RKO (cell line): Measurements from ENCODE around the gene ACACA.

Experiments used
- DNase-seq: peaks from one replicate; pipeline ENCODE4 v3.0.0-alpha.2; 2016; ENCODE audit warnings: low spot score

The ACACA gene

DNA sequence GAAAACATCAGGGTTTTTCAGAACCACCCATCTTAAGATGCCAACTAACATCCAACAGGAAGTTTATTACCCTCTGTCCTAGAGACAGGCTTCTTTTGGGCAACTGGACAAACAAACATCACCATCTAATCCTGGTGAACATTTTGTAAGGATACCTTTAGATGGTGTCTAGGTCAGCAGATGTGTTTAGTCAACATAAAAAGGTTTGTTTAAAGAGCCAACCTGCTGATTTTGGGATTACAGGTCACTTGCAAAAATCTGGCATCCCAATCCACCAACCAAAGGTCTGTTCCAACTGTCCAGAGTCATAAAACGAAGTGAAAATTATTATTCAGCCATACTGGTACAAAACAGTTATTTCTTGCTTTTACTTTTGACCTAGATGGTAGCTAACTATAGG, 176.0 kb downstream of the ACACA start:
- no peak for DNase-seq

DNA sequence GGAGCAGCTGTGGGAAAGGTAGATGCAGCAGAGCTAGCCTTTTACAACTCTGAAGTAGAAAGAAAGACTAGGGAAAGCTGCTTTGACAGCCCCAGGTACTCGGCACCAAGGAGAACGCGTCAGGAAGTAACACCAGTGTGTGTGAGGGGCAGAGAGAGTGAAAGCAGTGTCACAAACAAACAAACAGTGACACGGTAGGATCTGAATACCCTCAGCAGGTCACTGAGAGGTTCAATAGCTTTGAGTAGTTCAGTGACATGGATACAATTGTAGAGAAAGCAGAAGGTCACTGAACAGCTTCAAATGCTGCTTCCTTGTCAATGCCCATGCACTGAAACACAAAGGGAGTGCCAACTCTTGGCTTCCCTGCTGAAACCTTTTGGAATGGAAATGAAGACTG, 181.2 kb downstream of the ACACA start:
- no peak for DNase-seq

DNA sequence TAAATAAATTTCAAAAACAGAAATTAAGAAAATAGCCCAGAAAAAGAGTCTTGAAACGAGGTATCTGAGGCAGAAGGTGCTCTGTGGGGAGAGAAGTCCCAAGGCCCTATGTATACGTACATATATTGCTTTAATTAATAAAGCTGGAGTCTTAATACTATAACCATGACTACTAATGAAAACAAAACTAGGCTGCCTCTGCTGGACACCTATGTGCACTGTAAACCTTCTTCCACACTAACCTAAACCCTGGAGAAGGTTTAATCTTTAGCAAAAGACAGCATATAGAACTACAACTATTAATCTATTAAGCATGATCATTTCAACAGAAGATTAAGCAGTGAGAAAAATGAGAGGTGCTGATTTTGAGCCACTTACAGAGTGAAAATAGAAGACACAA, 184.8 kb downstream of the ACACA start:
- no peak for DNase-seq

DNA sequence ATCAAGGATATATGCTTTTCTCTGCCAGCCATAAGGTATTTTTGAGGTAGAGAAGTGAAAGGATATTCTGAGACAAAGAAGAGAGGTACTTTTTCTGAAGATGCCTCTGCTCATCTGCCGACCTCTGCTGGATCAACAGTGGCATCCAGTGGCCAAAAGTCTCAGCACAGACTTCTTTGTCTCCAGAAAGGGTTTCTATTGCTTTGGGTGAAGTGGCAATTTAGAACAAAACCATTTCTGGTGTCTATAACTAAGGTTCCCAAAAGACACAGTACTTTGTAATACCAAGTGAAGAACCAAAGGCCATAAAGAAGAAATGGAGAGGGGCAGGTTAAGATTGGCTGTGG, 186.1 kb downstream of the ACACA start:
- peak; percentile 24 for DNase-seq

GRCh38 chr17:37219876-37220606, 186.6 kb downstream of the ACACA start:
- DNase-seq, result no peak

DNA sequence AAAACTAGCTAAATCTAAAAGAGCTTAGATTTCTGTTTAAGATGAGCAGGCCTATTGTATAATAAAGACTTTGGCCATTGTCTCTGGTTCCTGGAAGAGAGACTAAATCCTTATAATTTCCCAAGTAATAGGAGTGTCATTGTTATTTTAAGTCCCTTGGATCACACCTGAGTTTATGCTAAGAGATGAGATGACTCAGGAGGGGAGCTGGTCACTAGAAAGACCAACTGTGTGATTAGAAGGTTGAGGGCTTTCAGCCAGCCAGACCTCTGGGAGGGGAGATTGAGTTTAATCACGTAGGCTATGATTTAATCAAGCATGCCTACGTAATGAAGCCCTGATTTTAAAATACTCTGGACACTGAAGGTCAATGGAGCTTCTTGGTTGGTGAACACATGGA, 187.8 kb downstream of the ACACA start:
- no peak for DNase-seq

GRCh38 chr17:37214416-37214815, 192.2 kb downstream of the ACACA start:
- DNase-seq, result no peak

DNA sequence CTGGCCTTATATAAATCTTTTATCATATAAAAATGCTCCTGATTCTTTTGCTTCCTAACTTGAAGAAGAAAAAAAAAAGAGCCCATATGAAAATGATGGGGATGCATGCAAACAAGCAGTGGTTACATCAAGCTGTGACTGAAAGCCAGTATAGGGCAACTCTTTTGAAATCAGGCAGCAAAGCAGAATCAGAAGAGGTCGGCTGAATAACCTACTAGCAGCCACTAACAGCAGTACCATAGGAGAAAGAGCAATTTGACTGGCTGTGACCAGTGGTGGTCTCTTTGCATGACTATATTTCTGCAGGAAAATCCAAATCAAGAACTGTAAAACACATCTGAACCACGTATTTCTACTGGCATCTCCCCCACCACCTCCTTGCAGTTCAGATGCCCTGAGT, 192.7 kb downstream of the ACACA start:
- no peak for DNase-seq

DNA sequence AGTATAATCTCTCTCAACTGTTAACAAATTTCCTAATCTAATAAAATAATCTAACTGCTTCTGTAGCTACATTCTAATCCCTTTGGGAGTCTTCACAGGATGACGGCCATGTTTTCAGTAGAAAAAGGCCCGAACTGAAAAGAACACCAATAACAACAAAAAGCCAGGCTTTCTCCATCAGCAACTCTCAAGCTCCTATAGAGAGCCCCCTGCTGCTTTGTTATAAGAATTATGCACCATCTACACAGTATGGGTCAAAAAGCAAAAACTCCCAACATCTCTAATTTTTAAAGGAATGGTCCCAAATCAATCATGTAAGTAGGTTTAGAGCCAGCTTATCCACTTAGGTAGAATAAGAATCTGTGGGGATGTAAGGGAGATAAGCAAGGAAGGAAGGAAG, 194.5 kb downstream of the ACACA start:
- DNase-seq, result no peak

GRCh38 chr17:37211136-37211535, 195.5 kb downstream of the ACACA start:
- DNase-seq, result no peak

DNA sequence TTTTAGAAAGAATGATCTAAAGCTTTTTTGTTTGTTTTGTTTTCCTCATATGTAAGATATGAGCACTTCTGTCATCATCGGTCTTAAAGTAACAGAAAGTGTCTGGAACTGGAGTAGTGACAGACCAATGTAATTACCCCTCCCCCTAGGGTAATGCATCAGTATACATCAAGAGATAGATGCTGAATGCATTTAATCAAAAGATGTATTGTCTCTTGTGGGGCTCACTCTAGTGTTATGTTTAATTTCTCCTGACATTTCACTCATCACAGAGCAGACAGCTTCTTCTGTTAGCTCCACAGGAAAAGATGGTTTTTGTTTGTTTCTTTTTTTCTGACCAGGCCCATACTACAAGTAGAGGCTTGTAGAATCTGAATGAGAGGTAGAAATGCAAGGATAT, 199.5 kb downstream of the ACACA start:
- DNase-seq, result no peak

DNA sequence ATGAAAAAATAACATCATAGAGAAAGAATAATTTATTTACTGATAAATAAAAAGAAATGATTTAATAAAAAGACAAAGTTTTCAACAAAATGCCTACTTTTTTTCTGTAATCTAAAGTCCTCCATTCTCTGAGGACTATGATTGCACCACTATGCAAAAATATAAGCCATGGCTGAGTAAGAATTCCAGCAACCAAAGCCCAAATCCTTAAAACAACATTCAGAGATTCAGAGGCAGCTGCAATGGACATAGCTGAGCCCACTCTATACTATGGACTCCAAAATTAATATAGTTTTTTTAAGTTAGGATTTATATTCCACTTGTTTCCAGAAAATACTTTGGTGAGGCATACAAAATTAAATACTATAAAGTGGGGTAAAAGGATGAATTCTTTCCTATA, 200.3 kb downstream of the ACACA start:
- no peak for DNase-seq

- no peak for DNase-seq
Observed at GRCh38 chr17:37200497-37200896, 206.1 kb downstream of the ACACA start.

GRCh38 chr17:37197336-37197735, 209.3 kb downstream of the ACACA start:
- DNase-seq, result no peak

GRCh38 chr17:37194208-37194607, 212.4 kb downstream of the ACACA start:
- DNase-seq, result peak; percentile 5

DNA sequence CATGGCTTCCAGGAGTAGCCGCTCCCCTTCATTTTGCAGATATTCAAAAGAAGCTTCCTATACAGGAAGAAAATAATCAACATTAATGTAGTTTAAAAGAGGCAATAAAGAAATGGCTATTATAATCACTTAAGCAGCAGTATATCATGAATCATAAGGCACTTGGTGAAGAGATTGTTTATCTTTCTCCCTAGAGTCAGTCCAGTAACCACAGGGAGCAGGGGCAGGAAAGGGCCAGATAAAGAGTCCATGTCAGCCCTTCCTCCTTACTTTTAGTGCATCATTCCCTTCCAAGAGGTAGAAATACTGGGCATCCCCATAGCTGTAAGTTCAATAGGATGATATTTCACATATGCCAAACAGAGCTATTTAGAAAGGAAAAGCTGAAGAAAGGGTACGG, 215.4 kb downstream of the ACACA start:
- DNase-seq, result no peak

DNA sequence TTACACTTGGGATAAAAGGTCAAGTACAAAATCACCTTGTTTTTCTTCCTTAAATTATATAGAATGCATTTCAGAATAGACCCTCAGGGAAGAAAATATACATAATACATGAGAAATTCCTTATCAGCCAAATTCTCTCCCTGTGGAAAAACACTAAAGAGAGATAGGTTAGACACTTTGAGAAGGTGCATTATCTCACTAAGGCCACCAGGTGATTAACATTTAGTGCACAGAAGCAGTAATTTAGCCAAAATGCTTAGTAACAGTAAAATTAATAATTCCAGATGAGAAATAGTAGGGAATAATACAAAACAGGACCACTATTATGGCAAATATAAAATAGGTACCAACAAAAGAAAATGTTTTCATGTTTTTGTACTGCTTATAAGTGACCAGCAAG, 216.1 kb downstream of the ACACA start:
- DNase-seq, result no peak

GRCh38 chr17:37188157-37188556, 218.5 kb downstream of the ACACA start:
- no peak for DNase-seq

- no peak for DNase-seq
Observed at GRCh38 chr17:37187262-37187661, 219.4 kb downstream of the ACACA start.

- no peak for DNase-seq
Observed at GRCh38 chr17:37182786-37183465, 223.7 kb downstream of the ACACA start.

- DNase-seq, result no peak
Observed at GRCh38 chr17:37180376-37180775, 226.3 kb downstream of the ACACA start.

DNA sequence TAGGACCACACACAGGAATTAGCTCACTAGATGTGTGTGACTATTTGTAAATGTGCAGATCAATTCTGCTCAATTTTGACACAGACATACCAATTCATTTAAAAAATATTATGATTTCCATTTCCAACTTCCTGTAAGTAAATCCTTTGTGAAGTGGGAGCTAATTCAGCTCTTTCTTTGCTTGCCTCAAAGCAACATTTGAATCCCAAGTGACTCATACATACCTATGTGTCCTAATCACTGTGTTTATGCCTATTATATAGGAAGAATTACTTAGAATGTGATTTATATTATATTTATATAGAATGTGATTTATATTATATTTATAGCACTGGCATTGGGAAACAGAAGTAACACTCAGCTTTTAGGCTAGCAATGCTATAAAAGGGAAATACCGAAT, 226.7 kb downstream of the ACACA start:
- peak; percentile 61 for DNase-seq

DNA sequence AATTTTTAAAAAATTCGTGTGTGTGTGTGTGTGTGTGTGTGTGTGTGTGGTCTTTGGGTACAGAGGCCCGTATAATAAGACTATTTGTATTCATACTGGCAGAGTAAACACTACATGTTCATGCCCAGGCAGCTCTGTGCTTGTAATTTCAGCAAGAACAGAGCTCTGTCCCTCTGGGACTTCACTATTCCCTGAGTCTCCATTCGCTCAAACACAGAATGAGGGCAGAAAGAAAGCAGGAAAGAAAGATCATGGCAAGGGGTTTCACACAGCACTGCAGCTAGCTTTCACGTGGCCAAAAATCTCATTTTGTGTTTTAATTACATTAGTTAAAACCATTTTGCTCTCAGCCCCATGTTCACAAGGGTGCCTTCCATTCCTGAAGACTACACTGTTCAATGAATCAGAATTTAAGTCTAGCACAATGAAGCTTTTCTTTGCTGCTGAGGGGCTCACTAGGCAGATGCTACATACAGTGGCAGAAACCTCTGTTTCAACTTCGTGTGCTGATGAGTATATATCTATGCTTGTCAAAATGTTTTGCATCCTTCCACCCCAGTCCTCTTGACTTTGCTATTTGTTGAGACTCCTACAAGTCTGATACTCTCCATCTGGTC, 229.3 kb downstream of the ACACA start:
- DNase-seq, result no peak

DNA sequence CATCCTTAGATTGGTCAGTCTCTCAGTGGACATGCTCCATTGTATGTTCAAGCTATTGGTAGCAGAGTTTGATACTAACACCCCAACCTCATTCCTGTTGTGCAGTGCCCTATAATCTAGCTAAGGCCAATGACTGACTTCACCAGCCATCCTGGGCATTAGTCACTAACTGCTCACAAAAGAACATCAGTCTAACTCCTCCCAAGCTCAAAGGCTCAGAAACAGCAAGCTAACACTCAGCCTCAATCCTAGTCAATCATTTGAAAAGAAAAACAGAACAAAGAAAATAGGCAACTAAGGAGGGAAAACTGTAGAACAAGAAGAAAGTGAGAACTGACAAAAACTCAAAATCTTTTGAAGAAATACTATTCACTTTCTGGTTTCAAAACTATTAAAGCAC, 229.9 kb downstream of the ACACA start:
- peak; percentile 37 for DNase-seq
